ENCODE results near the gene TCF25. TPM values are rescaled to one million over a fixed set of nuclear protein-coding genes. Genes with fewer than 3 reads are reported as not detected.
"Not testable (repeated sequence)": the region's sequence is repeated elsewhere in the genome, so short reads cannot be mapped to it uniquely, and the experiment has no call there.

The TCF25 gene
- total RNA-seq, 2 donors from 2014 or later, result 127 to 158 TPM

DNA sequence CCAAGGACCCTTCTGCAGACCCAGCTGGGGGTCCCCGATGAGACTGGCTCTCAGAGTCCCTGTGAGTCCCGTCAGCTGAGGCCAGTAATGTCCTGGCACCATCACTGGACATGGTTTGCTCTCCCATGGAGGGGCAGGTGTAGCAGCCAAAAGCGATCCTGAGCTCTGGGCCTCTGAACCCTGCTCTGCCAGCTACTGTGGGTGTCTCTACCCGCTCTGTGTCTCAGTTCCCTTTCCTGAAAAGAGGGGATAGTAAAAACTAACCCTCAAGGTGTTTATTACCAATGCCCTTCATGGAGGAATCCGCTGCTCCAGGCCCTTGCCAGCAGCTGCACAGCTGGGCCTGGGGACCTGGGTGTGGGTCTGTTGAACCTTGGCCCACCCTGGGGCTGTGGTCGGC is 58.6 kb downstream of the TCF25 start:
- no peak for DNase-seq (ENCODE audit: low spot score)

DNA sequence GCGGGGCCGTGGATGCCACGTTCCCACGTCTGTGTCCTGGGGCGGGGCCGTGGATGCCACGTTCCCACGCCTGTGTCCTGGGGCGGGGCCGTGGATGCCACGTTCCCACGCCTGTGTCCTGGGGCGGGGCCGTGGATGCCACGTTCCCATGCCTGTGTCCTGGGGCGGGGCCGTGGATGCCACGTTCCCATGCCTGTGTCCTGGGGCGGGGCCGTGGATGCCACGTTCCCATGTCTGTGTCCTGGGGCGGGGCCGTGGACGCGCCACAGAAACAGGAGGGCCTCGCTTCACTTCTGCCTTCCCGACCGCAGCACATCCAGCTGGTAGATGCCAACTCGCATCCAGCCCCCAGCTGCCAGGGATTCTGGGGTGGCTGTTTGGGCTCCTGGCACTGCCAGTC is 60.6 kb downstream of the TCF25 start:
- intact Hi-C loops (cut with DNase I), result not testable (repeated sequence)

More for the DNA sequence above, 58.6 kb downstream of the TCF25 start:
- intact Hi-C loops (cut with DNase I), result no loop called here

GRCh38 chr16:89934611-89935553 is 61.5 kb downstream of the TCF25 start:
- no peak for DNase-seq (ENCODE audit: low spot score)
- intact Hi-C loops (cut with DNase I), result no loop called here

More for the DNA sequence above, 60.6 kb downstream of the TCF25 start:
- not testable (repeated sequence) for DNase-seq (ENCODE audit: low spot score)

- intact Hi-C loops (cut with DNase I); DNase-seq (ENCODE audit: low spot score): not testable (repeated sequence)
These were observed 62.2 kb downstream of the TCF25 start for GRCh38 chr16:89935620-89936019.

DNA sequence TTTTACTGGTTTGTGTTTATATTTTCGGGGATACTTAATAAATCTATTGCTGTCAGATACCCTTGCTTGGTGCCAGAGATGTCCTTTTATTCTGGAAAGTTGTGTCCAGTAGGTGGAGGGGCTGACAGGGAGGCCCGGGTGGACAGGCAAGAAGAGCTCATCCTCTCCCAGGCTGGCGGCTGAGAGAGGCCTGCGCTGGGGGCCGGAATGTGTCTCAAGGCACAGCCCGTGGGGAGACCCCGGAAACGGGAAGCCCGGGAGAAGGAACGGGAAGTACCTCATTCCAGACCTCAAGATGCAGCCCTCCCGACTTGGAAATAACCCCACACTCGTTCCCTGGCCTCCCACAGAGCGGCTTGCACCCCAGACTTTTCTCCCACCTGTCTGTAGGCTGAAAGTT is 62.6 kb downstream of the TCF25 start:
- intact Hi-C loops (cut with DNase I), result no loop called here
- DNase-seq (ENCODE audit: low spot score), result no peak

- no peak for DNase-seq (ENCODE audit: low spot score)
- intact Hi-C loops (cut with DNase I), result no loop called here
These were observed 63.1 kb downstream of the TCF25 start for GRCh38 chr16:89936508-89936907.

GRCh38 chr16:89936981-89937380 is 63.6 kb downstream of the TCF25 start:
- DNase-seq (ENCODE audit: low spot score), result no peak
- intact Hi-C loops (cut with DNase I), result no loop called here

GRCh38 chr16:89938175-89938885 is 64.9 kb downstream of the TCF25 start:
- DNase-seq (ENCODE audit: low spot score), result no peak
- intact Hi-C loops (cut with DNase I), result no loop called here

DNA sequence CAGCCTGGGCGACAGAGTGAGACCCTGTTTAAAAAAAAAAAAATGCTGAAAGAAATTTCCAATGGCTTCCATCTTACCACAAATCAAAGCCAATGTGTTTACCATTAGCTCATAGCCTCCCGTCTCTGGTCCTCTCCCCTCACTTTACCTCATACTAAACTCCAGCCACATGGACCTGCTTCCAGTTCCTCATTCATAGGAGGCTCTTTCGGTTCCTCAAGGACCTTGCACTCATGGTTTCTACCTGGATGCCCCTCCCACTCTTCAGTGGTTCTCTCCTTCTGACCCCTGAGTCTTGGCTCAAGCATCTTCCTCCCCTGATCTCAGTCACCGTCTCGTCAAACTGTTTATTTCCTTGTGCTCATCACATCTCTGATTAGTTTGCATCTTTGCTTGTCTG is 71.4 kb downstream of the TCF25 start:
- DNase-seq (ENCODE audit: low spot score), result no peak
- intact Hi-C loops (cut with DNase I), result no loop called here

GRCh38 chr16:89945654-89946053 is 72.3 kb downstream of the TCF25 start:
- intact Hi-C loops (cut with DNase I), result no loop called here
- DNase-seq (ENCODE audit: low spot score), result no peak

DNA sequence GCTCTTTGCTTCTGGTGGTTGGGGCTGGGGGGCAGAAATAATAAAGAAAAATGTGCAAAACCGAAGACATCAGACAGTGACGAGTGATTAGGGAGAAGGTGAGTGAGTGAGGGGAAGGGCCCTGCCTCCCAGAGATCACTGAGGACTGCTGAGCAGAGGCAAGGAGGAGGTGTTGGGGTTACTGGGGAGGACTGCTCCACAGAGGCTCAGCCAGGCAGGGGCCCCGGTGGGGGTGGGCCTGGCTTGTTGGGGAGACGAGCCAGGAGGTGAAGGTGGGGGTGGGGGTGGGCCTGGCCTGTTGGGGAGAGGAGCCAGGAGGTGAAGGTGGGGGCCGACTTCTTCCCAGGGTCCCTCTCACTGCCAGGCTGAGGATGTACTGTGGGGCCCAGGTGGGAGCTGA is 73.1 kb downstream of the TCF25 start:
- no peak for DNase-seq (ENCODE audit: low spot score)
- intact Hi-C loops (cut with DNase I), result no loop called here

DNA sequence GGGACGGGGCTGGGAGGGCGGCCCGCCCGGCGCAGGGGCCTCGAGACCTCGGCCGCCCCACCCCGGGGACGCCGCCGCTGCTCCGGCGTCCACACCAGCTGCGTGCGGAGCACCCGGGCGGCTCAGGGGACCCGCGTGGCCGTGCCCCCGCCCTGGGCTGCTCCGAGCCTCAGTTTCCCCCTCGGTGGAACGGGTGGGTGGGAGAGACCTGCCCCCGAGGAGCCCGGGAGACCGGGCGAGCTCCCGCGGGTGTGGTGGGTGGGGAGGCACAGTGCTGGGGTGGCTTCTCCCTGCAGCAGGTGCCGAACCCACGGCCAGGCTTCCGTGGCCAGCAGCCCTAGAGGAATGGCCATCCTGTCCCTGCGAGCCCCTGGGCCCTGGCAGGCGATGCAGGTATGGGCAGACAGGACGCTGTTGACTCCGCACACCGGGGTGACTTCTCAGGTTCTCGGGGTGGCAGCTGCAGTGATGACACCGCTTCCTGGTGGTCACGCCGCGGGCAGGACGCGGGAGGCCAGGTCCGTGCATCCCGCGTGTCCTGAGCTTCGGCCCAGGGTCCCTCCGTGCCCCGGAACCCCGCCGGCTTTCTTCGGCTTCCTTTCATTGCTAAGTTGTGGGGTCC is 75.8 kb downstream of the TCF25 start:
- intact Hi-C loops (cut with DNase I), result no loop called here

DNA sequence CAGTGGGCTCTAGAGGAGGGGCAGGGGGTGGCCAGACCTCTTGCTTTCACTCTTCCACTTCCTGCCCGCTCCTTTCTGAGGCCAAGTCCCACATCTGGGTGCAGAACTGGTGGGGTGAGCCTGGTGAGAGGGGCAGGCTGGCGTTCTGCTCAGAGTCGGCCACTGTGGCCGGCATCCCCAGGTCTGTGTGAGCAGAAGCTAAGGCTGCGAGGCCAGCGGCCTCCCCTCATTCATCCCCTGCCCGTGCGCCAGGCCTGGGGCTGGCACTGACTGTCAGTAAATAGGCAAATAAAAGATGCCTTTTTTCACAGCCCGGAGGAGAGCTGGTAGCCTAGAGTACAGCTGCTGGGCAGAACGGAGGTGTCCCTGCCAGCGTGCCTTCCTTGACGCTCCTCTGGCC is 76.4 kb downstream of the TCF25 start:
- no peak for DNase-seq (ENCODE audit: low spot score)

More for the DNA sequence above, 75.8 kb downstream of the TCF25 start:
- no peak for DNase-seq (ENCODE audit: low spot score)

DNA sequence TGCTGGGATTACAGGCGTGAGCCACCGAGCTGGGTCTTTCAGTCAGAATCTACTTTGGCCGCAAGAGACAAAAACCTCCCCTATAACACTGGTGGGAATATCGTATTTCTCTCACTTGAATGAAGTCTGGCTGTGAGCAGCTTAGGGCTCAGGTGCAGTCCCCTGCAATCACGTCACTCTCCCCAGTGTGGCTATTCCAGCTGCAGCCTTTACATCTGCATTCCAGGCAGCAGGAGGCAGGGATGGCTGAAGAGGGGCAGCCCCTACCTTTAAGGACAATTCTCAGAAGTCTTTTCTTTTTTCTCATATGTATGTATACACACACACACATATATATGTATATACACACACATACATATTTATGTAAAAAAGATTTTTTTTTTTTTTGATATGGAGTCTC is 78.1 kb downstream of the TCF25 start:
- intact Hi-C loops (cut with DNase I), result no loop called here
- DNase-seq (ENCODE audit: low spot score), result no peak

More for the DNA sequence above, 76.4 kb downstream of the TCF25 start:
- intact Hi-C loops (cut with DNase I), result no loop called here

DNA sequence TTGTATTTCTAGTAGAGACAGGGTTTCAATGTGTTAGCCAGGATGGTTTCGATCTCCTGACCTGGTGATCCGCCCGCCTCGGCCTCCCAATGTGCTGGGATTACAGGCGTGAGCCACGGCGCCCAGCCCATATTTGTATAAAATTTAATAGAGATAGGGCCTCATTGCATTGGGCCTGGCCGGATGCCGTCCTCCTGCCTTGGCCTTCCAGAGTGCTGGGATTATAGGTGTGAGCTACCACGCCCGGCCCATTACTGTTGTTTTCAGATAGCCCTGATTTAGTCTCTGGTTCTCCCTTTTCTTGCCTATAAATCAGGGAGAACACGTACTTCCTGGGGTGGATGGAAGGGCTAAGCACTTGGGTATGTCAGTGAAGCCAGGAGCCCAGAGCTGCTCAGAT is 78.7 kb downstream of the TCF25 start:
- intact Hi-C loops (cut with DNase I), result no loop called here

GRCh38 chr16:89952551-89952950 is 79.2 kb downstream of the TCF25 start:
- no peak for DNase-seq (ENCODE audit: low spot score)
- intact Hi-C loops (cut with DNase I), result no loop called here

More for the DNA sequence above, 78.7 kb downstream of the TCF25 start:
- no peak for DNase-seq (ENCODE audit: low spot score)

- intact Hi-C loops (cut with DNase I), result no loop called here
- DNase-seq (ENCODE audit: low spot score), result no peak
These were observed 80.4 kb downstream of the TCF25 start for GRCh38 chr16:89953671-89954406.

- DNase-seq (ENCODE audit: low spot score), result no peak
- intact Hi-C loops (cut with DNase I), result no loop called here
These were observed 81.1 kb downstream of the TCF25 start for GRCh38 chr16:89954462-89954861.

DNA sequence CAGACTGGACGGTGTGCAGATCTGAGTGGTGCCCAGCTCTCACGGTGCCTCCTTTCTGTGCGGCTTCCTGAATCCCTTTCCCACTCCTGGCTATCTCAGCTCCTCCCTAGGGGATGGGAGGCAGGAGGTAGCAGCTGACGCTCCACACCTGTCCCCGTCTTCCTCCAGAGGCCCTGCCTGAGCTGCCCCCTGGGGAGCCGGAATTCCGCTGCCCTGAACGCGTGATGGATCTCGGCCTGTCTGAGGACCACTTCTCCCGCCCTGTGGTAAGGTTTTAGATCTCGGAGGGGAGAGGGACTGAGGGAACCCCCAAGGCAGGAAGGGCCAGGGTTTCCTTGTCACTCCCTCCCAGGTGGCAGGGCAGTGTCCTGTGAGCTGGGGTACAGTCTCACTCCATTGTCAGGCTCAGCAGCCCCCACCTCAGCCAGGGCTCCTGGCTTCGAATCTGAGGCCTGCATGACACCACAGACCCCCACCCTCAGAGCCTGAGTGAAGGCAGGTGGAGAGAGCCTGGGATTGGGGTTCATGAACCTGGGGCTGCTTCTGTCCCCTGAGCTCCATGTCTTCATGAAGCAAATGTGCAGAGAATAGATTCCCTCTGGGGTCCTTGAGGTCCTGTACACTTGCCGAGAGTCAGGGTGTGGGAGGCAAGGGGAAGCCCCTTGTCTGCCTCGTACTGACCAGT is 81.8 kb downstream of the TCF25 start:
- no peak for DNase-seq (ENCODE audit: low spot score)
- intact Hi-C loops (cut with DNase I), result no loop called here
